Pancreas (tissue), 10 donors: Measurements from ENCODE around the gene ESR2. TPM values are rescaled to one million over a fixed set of nuclear protein-coding genes. Genes with fewer than 3 reads are reported as not detected.

Experiments
- ATAC-seq, 4 donors: fragments of 200-7000 bp; cut with Tn5 transposase; one replicate each; pipeline versions ENCODE4 v1.8.0 to v1.9.1; 2020; ENCODE audit warnings: mild to moderate bottlenecking in 4 of 4, moderate library complexity in 4 of 4
- DNase-seq, 6 donors: peaks; one replicate each; pipeline ENCODE4 v3.0.0-alpha.2; 2020
- FAIRE-seq: peaks from 2 replicates; lab custom pipeline; 2012; peaks lifted over from hg19 to GRCh38; lab: Jason Lieb, UNC
- H3K27ac ChIP-seq, 4 donors: fragments of 200-600 bp; sonication (generic); 1 replicate in 3 of 4; 2 replicates in 1 of 4; pipeline versions ENCODE4 v1.5.0 to v1.8.0; 2020
- H3K27me3 ChIP-seq, 4 donors: fragments of 200-600 bp; one replicate each; pipeline ENCODE4 v1.8.0; 2021
- H3K36me3 ChIP-seq, 3 donors: fragments of 200-600 bp; sonication (generic) in 1 of 3; one replicate each; pipeline versions ENCODE4 v1.5.0 to v1.8.0; 2020 to 2021
- H3K4me1 ChIP-seq, 3 donors: fragments of 200-600 bp; one replicate each; pipeline ENCODE4 v1.8.0; 2021
- H3K4me3 ChIP-seq, 4 donors: fragments of 200-600 bp; sonication (generic) in 2 of 4; one replicate each; pipeline versions ENCODE4 v1.5.0 to v1.8.0; 2020 to 2021
- H3K9me3 ChIP-seq, 4 donors: fragments of 200-600 bp; one replicate each; pipeline ENCODE4 v1.8.0; 2021
- CTCF ChIP-seq, 4 donors: fragments of 200-600 bp; sonication (generic) in 3 of 4; IDR thresholded peaks; one replicate each; pipeline versions ENCODE4 v1.5.0 to v1.8.0; 2021; ENCODE audit warnings: antibody characterized with exemption in 4 of 4
- WGBS, 2 donors: extraction: QIAGEN DNeasy Blood & Tissue Kit; methylation state at CpG; one replicate each; pipeline ENCODE4 v1.1.7; 2013; 5-methylcytosine and 5-hydroxymethylcytosine counted together
- intact Hi-C, 3 donors: fragments of 100-400 bp; cut with DNase I; formaldehyde crosslinking; loops; one replicate each; pipeline versions ENCODE4 v1.11.1 to v1.14.2; 2022
- polyA plus RNA-seq, 2 donors: library from polyadenylated mRNA; stranded (reverse); fragments of 200-250 nt; gene quantifications; one replicate each; pipeline ENCODE4 v1.2.3, GENCODE V29; 2013
- total RNA-seq, 6 donors: library from RNA; stranded (reverse); fragmentation: NEBNext Ultra II Directional in 4 of 6; extraction: Animal tissue kit (Norgen Biotek cat#: 25700) in 4 of 6; gene quantifications; one replicate each; pipeline versions ENCODE4 v1.2.1 to v1.2.4, GENCODE V29; 2021 to 2023
- donor health status: healthy with polysubstance abuse.
- donor health status: DM: no; HTN: no; CAD: no; lungs with moderate emphysema.
- donor health status: DM: no; HTN: no; CAD: no.
- donor health status: control.
- donor health status: control.
- donor health status: Bipolar disorder and iron deficiency.
- donor health status: DM: yes; HTN: yes; CAD: no.
- donor health status: DM: no; HTN: no; CAD: no.
- donor health status: DM: no; HTN: no; CAD: no.
- donor health status: DM: yes; HTN: yes; CAD: no.

ESR2 gene
- total and polyA plus RNA-seq, 8 donors, result 0.08 to 0.78 (median 0.19) TPM

GRCh38 chr14:64117671-64118402, 176.3 kb downstream of the ESR2 start:
- FAIRE-seq (no peak), ATAC-seq (peak; percentile 71 to 86 (median 82)), DNase-seq (peak; percentile 60 to 77 (median 68))
- Histone ChIP-seq H3K9me3 (no peaks in the 10 kb centered on the region), H3K4me3 (no peak overlapping the region), H3K27ac (peak overlapping the region in 2 of 4 donors; percentile 17 to 69), H3K4me1 (peaks cover 0 to 10% (median 0%) of the 10 kb centered on the region in 3 donors), H3K27me3 (no peaks in the 10 kb centered on the region), H3K36me3 (peaks cover 0 to 12% (median 7%) of the 10 kb centered on the region in 3 donors)
- intact Hi-C loops, result no loop called here
- TF ChIP-seq CTCF (IDR thresholded peaks at IDR 0.05), result no peak
- 45 to 48% methylated on average over 11 of the region's 11 CpGs for WGBS, 2 donors

GRCh38 chr14:64115401-64115800, 178.8 kb downstream of the ESR2 start:
- WGBS, 2 donors, result 95 to 96% methylated on average over 6 of the region's 6 CpGs
- Histone ChIP-seq H3K36me3 (no peaks in the 10 kb centered on the region), H3K27me3 (no peaks in the 10 kb centered on the region), H3K27ac (no peak overlapping the region), H3K4me1 (peaks cover 0 to 27% (median 12%) of the 10 kb centered on the region in 3 donors), H3K9me3 (no peaks in the 10 kb centered on the region), H3K4me3 (no peak overlapping the region)
- intact Hi-C loops, result no loop called here
- no peak for DNase-seq
- no peak for ATAC-seq
- TF ChIP-seq CTCF (IDR thresholded peaks at IDR 0.05), result no peak
- FAIRE-seq, result no peak

- no peak for DNase-seq
- no peak for FAIRE-seq
- 85 to 87% methylated on average over 7 of the region's 7 CpGs for WGBS, 2 donors
- no peaks in the 10 kb centered on the region for H3K9me3 ChIP-seq
- peaks cover 4 to 27% (median 12%) of the 10 kb centered on the region in 3 donors for H3K4me1 ChIP-seq
- TF ChIP-seq CTCF (IDR thresholded peaks at IDR 0.05), result no peak
- intact Hi-C loops, result no loop called here
- H3K36me3 ChIP-seq, result no peaks in the 10 kb centered on the region
- ATAC-seq, result no peak
- H3K27ac ChIP-seq, result peak overlapping the region in 1 of 4 donors; percentile 91
- no peaks in the 10 kb centered on the region for H3K27me3 ChIP-seq
- peak overlapping the region in 1 of 4 donors; percentile 29 for H3K4me3 ChIP-seq
Observed at GRCh38 chr14:64114796-64115195, 179.4 kb downstream of the ESR2 start.

- ATAC-seq (peak in 2 of 4 donors; percentile 2 to 12), DNase-seq (peak in 1 of 6 donors; percentile 56), FAIRE-seq (no peak)
- peak overlapping the region in 2 of 4 donors; percentile 77 to 91 for H3K27ac ChIP-seq
- no peaks in the 10 kb centered on the region for H3K36me3 ChIP-seq
- H3K9me3 ChIP-seq, result no peaks in the 10 kb centered on the region
- no peak for TF ChIP-seq CTCF (IDR thresholded peaks at IDR 0.05)
- no peaks in the 10 kb centered on the region for H3K27me3 ChIP-seq
- H3K4me3 ChIP-seq, result peak overlapping the region in 2 of 4 donors; percentile 28 to 29
- peaks cover 10 to 27% (median 12%) of the 10 kb centered on the region in 3 donors for H3K4me1 ChIP-seq
- whole genome bisulfite sequencing, 2 donors, result 37 to 50% methylated on average over 9 of the region's 9 CpGs
- intact Hi-C loops, result no loop called here
Observed at GRCh38 chr14:64114166-64114565, 180.0 kb downstream of the ESR2 start.
